Skeletal muscle tissue (tissue), 4 donors: Measurements from ENCODE around the gene CEACAM3. TPM values are rescaled to one million over a fixed set of nuclear protein-coding genes. Genes with fewer than 3 reads are reported as not detected.

Experiments
- H3K27ac ChIP-seq: one replicate; pipeline ENCODE4 v1.7.0; 2013; ENCODE audit warnings: mild to moderate bottlenecking, low read depth, low read length, inconsistent platforms
- H3K27me3 ChIP-seq, 3 donors: one replicate each; pipeline ENCODE4 v1.7.0; 2013; ENCODE audit warnings: low read length in 3 of 3; ENCODE audit not compliant: control insufficient read depth in 3 of 3, insufficient read depth in 3 of 3
- H3K36me3 ChIP-seq, 3 donors: one replicate each; pipeline ENCODE4 v1.7.0; 2013; ENCODE audit warnings: low read length in 3 of 3; ENCODE audit not compliant: control insufficient read depth in 3 of 3, insufficient read depth in 3 of 3
- H3K4me1 ChIP-seq, 3 donors: one replicate each; pipeline ENCODE4 v1.7.0; 2013; ENCODE audit warnings: low read length in 3 of 3, mild to moderate bottlenecking in 3 of 3; ENCODE audit not compliant: control insufficient read depth in 3 of 3, insufficient read depth in 3 of 3
- H3K4me3 ChIP-seq, 3 donors: one replicate each; pipeline ENCODE4 v1.7.0; 2013; ENCODE audit warnings: low read length in 3 of 3
- H3K9ac ChIP-seq, 3 donors: one replicate each; pipeline ENCODE4 v1.7.0; 2013; ENCODE audit warnings: low read length in 3 of 3, mild to moderate bottlenecking in 3 of 3, moderate library complexity in 2 of 3, low read depth in 1 of 3
- H3K9me3 ChIP-seq, 3 donors: one replicate each; pipeline ENCODE4 v1.7.0; 2013; ENCODE audit warnings: low read length in 3 of 3; ENCODE audit not compliant: control insufficient read depth in 3 of 3
- total RNA-seq: library from RNA; depleted of rRNA; stranded (reverse); fragments of >200 nt; gene quantifications from one replicate; pipeline ENCODE4 v1.2.3, GENCODE V29; 2014
- donor health status: Osteomylitis.

The CEACAM3 gene
- total RNA-seq, 1 donor from 2014 or later: not detected

DNA sequence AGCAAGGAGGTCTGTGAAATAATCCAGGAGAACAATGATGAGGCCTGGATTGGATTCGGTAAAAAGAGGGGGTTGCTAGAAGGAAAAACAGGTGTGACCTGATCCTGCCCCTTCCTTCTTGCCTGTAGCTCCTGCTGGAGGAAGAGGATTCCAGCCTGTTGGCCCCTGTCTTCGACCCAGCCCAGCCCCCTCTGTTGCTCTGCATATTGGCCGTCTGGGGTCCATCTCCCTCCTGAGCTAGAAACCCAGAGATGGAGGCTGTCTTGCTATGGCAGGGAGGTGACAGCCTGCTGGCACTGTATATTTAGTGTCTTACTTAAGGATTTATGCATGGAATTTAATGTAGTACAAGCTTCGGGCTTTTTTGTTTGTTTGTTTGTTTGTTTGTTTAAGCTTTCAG lies 55.1 kb downstream of the CEACAM3 start:
- Histone ChIP-seq H3K9me3 (no peaks in the 10 kb centered on the region), H3K27me3 (peaks cover 7 to 22% (median 17%) of the 10 kb centered on the region in 3 donors), H3K27ac (no peak overlapping the region), H3K9ac (no peak overlapping the region), H3K36me3 (no peaks in the 10 kb centered on the region), H3K4me1 (no peaks in the 10 kb centered on the region), H3K4me3 (no peak overlapping the region)

DNA sequence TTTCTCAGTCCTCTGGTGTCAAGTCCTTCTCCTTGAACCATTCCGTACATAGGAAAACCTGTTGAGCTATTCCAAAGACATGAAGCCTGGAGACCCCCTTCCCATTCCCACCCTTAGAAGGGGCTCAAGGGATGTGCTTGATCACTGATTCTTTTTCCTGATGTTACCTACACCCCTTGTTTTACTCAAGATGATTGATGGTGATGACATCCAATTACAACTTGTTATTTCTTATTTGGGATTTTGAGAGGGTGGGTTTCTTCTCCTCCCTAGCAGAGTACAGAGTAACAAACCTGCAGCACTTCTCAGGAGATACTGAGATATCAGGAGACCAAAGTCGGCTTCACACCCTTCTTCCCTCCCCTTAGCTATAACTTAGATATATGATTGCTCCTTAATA lies 57.0 kb downstream of the CEACAM3 start:
- H3K4me3 ChIP-seq: no peak overlapping the region
- H3K4me1 ChIP-seq: no peaks in the 10 kb centered on the region
- H3K9me3 ChIP-seq: no peaks in the 10 kb centered on the region
- H3K27me3 ChIP-seq: peaks cover 7 to 22% (median 17%) of the 10 kb centered on the region in 3 donors
- no peak overlapping the region for H3K27ac ChIP-seq
- H3K9ac ChIP-seq: no peak overlapping the region
- H3K36me3 ChIP-seq: no peaks in the 10 kb centered on the region

DNA sequence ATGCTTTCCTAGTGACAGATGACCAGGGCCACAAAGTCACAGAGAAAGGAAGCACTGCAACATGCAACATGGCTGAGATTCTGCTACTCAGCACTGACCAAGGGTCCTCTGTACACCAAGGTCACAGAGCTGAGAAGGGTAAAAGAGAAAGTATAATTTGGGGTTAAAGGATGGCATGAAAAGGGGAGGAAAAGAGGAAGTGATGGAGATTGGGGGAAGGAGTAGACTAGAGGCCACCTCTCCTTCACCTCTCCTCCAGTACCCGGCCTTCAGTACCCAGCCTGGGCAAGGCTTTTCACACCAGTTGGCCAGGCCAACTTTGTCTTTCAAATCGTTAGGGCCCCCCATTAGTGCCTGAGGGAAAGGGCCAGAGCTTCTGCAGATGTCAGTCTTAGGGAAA lies 57.4 kb downstream of the CEACAM3 start:
- Histone ChIP-seq H3K9ac (no peak overlapping the region), H3K9me3 (no peaks in the 10 kb centered on the region), H3K27me3 (peaks cover 7 to 22% (median 14%) of the 10 kb centered on the region in 3 donors), H3K36me3 (no peaks in the 10 kb centered on the region), H3K27ac (no peak overlapping the region), H3K4me1 (peaks cover 0 to under 1% (median 0%) of the 10 kb centered on the region in 3 donors), H3K4me3 (no peak overlapping the region)

DNA sequence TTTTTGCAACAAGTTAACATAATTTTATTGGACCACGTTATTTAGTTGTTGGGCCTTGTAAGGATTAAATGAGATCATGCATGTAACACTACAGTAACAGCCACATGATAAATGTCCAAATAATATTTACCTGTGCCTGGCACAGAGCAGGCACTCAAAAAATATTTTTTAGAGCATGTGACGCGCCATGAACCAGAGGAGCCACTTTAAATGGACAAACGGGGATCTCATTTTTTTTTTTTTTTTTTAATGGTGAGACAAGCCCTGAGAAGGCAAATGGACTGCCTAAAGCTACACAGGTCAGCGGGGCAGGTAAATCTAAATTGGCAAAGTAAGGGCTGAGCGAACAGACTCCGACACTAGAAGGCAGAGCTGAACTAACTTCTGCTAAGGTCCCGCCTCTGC lies 62.8 kb downstream of the CEACAM3 start:
- peaks cover 0 to 8% (median 4%) of the 10 kb centered on the region in 3 donors for H3K27me3 ChIP-seq
- peak overlapping the region; percentile 97 for H3K27ac ChIP-seq
- H3K4me1 ChIP-seq: peaks cover 27 to 36% (median 31%) of the 10 kb centered on the region in 3 donors
- H3K4me3 ChIP-seq: peak overlapping the region; percentile 67 to 98 (median 95)
- H3K36me3 ChIP-seq: peaks cover 27 to 29% (median 28%) of the 10 kb centered on the region in 3 donors
- peak overlapping the region; percentile 62 to 94 (median 74) for H3K9ac ChIP-seq
- H3K9me3 ChIP-seq: no peaks in the 10 kb centered on the region

DNA sequence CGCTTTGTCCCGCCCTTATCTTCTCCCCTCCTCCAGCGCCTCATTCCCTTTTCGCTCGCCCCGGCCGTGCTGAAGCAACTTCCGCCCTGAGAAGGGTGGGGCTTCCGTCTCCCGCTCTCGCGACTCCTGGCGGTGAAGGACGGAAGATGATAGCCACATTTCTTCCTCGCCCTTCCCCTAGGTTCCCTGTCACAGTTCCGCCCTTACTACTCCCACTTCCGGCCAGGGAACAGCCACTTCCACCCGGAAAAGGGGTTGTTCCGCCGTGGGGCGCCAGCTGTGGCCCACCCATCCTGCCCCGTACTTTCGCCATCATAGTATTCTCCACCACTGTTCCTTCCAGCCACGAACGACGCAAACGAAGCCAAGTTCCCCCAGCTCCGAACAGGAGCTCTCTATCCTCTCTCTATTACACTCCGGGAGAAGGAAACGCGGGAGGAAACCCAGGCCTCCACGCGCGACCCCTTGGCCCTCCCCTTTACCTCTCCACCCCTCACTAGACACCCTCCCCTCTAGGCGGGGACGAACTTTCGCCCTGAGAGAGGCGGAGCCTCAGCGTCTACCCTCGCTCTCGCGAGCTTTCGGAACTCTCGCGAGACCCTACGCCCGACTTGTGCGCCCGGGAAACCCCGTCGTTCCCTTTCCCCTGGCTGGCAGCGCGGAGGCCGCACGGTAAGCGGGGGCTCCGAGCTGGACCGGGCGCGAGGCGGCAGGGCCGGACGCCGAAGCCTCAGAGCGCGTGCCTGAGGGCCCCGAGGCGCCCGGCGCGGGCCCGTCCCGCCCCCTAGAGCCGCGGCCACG lies 63.4 kb downstream of the CEACAM3 start, which contains the start of gene RPS19:
RPS19 (plus strand) TSS at position 638 of the 801 bp plus-strand sequence. CDS start 520 bp downstream, outside the sequence.
- Histone ChIP-seq H3K27me3 (peaks cover 0 to 3% (median 0%) of the 10 kb centered on the region in 3 donors), H3K36me3 (peaks cover 33 to 35% (median 34%) of the 10 kb centered on the region in 3 donors), H3K27ac (peak within 1 kb of the TSS; percentile 97), H3K4me1 (peaks cover 27 to 41% (median 31%) of the 10 kb centered on the region in 3 donors), H3K4me3 (peak within 1 kb of the TSS; percentile 95 to 98 (median 96)), H3K9ac (peak within 1 kb of the TSS; percentile 94 to 99 (median 96)), H3K9me3 (no peaks in the 10 kb centered on the region)

DNA sequence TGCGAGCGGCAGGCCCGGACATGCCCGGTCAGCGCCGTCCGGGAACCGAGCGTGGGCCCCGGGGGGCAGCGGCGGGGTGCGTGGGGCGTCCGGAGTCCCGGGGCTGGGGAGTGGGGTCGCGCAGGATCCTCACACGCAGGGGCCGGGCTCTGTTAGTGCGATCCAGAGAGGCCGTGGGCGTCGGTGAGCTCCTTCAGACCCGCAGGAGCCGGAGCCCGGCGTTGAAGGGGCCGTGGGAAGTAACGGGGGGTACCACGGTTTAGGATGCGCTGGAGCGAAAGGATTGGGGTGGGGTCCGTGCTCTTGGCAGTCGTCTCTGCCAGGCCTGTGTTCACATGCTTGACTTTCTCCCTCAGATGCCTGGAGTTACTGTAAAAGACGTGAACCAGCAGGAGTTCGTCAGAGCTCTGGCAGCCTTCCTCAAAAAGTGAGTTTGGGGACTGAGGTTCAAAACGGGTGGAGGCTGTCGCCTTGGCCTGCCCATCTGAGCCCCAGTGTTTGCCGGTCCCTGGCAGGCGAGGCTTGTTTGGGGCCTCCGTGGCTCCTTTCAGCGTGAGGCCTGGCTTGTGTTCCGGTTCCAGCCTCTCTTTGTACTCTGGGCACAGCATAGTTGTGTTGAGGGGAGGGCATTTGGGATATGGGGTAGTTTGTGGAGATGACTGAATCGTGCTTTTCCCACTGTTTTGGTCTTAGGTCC lies 64.2 kb downstream of the CEACAM3 start:
- peak overlapping the region; percentile 95 to 98 (median 96) for H3K4me3 ChIP-seq
- H3K27me3 ChIP-seq: no peaks in the 10 kb centered on the region
- peak overlapping the region; percentile 94 to 99 (median 96) for H3K9ac ChIP-seq
- peaks cover 37 to 40% (median 39%) of the 10 kb centered on the region in 3 donors for H3K36me3 ChIP-seq
- peak overlapping the region; percentile 97 for H3K27ac ChIP-seq
- H3K4me1 ChIP-seq: peaks cover 27 to 41% (median 31%) of the 10 kb centered on the region in 3 donors
- H3K9me3 ChIP-seq: no peaks in the 10 kb centered on the region

Other genes with a start within 250 kb of the CEACAM3 start
- gene CEACAM21, start 220.4 kb upstream of the CEACAM3 start, total RNA-seq: 1.6 TPM
- 1.0 TPM for gene CEACAM4, start 169.5 kb upstream of the CEACAM3 start, total RNA-seq
- not detected for gene CEACAM7, start 108.3 kb upstream of the CEACAM3 start, total RNA-seq
- not detected for gene CEACAM5, start 88.0 kb upstream of the CEACAM3 start, total RNA-seq
- gene CEACAM6, start 41.1 kb upstream of the CEACAM3 start, total RNA-seq: under 0.01 TPM
- gene LYPD4, start 48.1 kb downstream of the CEACAM3 start, total RNA-seq: not detected
- gene DMRTC2, start 48.5 kb downstream of the CEACAM3 start, total RNA-seq: not detected
- 455 TPM for gene RPS19, start 63.7 kb downstream of the CEACAM3 start, total RNA-seq
- gene CD79A, start 80.7 kb downstream of the CEACAM3 start, total RNA-seq: 1.0 TPM
- 13.6 TPM for gene ARHGEF1, start 86.6 kb downstream of the CEACAM3 start, total RNA-seq
- gene ERFL, start 131.9 kb downstream of the CEACAM3 start, total RNA-seq: not detected
- 85.1 TPM for gene RABAC1, start 162.7 kb downstream of the CEACAM3 start, total RNA-seq
- not detected for gene ATP1A3, start 197.6 kb downstream of the CEACAM3 start, total RNA-seq